Common myeloid progenitor, CD34-positive (primary cell): ENCODE results near the gene KCNN1.
A peak's percentile ranks its signal among the peaks of the same experiment; 100 is the strongest.

Experiments used
- CTCF ChIA-PET: fragments of 350-600 bp; sonication (Branson Sonifier 250); formaldehyde crosslinking; loops from one replicate; lab custom pipeline; 2021; ENCODE audit warnings: antibody characterized with exemption; lab: Charles Lee
- POLR2A ChIA-PET: fragments of 350-600 bp; sonication (Branson Sonifier 250); formaldehyde crosslinking; loops from one replicate; lab custom pipeline; 2021; ENCODE audit warnings: antibody characterized with exemption; lab: Charles Lee
- DNase-seq, 3 donors: peaks; one replicate each; pipeline versions ENCODE4 v3.0.0 to v3.0.0-alpha.2; 2013
- H3K27ac ChIP-seq, 2 experiments: 1 replicate in 1 of 2; 2 replicates in 1 of 2; pipeline ENCODE4 v1.7.0; 2013; ENCODE audit warnings: inconsistent platforms in 2 of 2, low read length in 2 of 2, mild to moderate bottlenecking in 2 of 2, low read depth in 1 of 2, moderate library complexity in 1 of 2; ENCODE audit not compliant: severe bottlenecking in 2 of 2, insufficient read depth in 1 of 2, poor library complexity in 1 of 2
- H3K27me3 ChIP-seq, 5 experiments: replicated peaks in 2 of 5; 1 replicate in 3 of 5; 2 replicates in 2 of 5; pipeline versions ENCODE4 v1.6.1 to v1.7.0; 2013; ENCODE audit warnings: low read length in 4 of 5, mild to moderate bottlenecking in 2 of 5, moderate library complexity in 2 of 5, inconsistent platforms in 1 of 5; ENCODE audit not compliant: insufficient read depth in 5 of 5, control insufficient read depth in 4 of 5
- H3K36me3 ChIP-seq, 4 experiments: 1 replicate in 2 of 4; 2 replicates in 2 of 4; pipeline versions ENCODE4 v1.6.1 to v1.7.0; 2013; ENCODE audit warnings: low read length in 3 of 4, control low read depth in 1 of 4, mild to moderate bottlenecking in 1 of 4; ENCODE audit not compliant: control insufficient read depth in 4 of 4, insufficient read depth in 4 of 4
- H3K4me1 ChIP-seq, 4 experiments: 1 replicate in 3 of 4; 2 replicates in 1 of 4; pipeline versions ENCODE4 v1.6.1 to v1.7.1; 2013; ENCODE audit warnings: low read length in 3 of 4, mild to moderate bottlenecking in 3 of 4, control low read depth in 1 of 4, inconsistent platforms in 1 of 4, moderate library complexity in 1 of 4; ENCODE audit not compliant: control insufficient read depth in 4 of 4, insufficient read depth in 4 of 4; ENCODE audit errors: control extremely low read depth in 1 of 4
- H3K4me3 ChIP-seq, 7 experiments: 1 replicate in 4 of 7; 2 replicates in 3 of 7; pipeline versions ENCODE4 v1.5.1 to v1.7.0; 2013; ENCODE audit warnings: mild to moderate bottlenecking in 7 of 7, low read length in 6 of 7, moderate library complexity in 6 of 7, inconsistent platforms in 2 of 7, low read depth in 2 of 7, control low read depth in 1 of 7; ENCODE audit not compliant: insufficient read depth in 4 of 7, control insufficient read depth in 1 of 7; ENCODE audit errors: extremely low read depth in 1 of 7
- H3K9me3 ChIP-seq, 5 experiments: 1 replicate in 4 of 5; 2 replicates in 1 of 5; pipeline versions ENCODE4 v1.6.1 to v1.7.1; 2013; ENCODE audit warnings: low read length in 4 of 5, mild to moderate bottlenecking in 2 of 5, inconsistent platforms in 1 of 5, low read depth in 1 of 5, moderate library complexity in 1 of 5; ENCODE audit not compliant: control insufficient read depth in 4 of 5, insufficient read depth in 2 of 5; ENCODE audit errors: control extremely low read depth in 1 of 5
- WGBS: methylation state at CpG from one replicate; pipeline ENCODE4 v1.1.5; 2013; ENCODE audit not compliant: insufficient coverage; 5-methylcytosine and 5-hydroxymethylcytosine counted together

KCNN1 gene

GRCh38 chr19:17968362-17968761 lies 1.5 kb downstream of the KCNN1 start:
- CTCF ChIA-PET = interaction anchor here (1.0 to 1.7 kb wide), 2 partner anchors 9 to 28 kb away, joined by 3 to 5 read pairs; no protein-coding TSS in a partner anchor
- H3K4me1 ChIP-seq = peaks cover 0 to 9% (median 5%) of the 10 kb centered on the region in 4 experiments
- H3K36me3 ChIP-seq = no peaks in the 10 kb centered on the region
- H3K4me3 ChIP-seq = no peak overlapping the region
- WGBS = 94% methylated on average over 3 of the region's 4 CpGs
- no peak for DNase-seq
- H3K27ac ChIP-seq = no peak overlapping the region
- POLR2A ChIA-PET = no interaction called here
- H3K9me3 ChIP-seq = no peaks in the 10 kb centered on the region
- H3K27me3 ChIP-seq = peaks cover 0 to 52% (median 7%) of the 10 kb centered on the region in 5 experiments

- Histone ChIP-seq H3K4me3 (no peak overlapping the region), H3K27me3 (peaks cover 0 to 46% (median 7%) of the 10 kb centered on the region in 5 experiments), H3K27ac (peak overlapping the region in 1 of 2 experiments; percentile 38), H3K9me3 (no peaks in the 10 kb centered on the region), H3K36me3 (no peaks in the 10 kb centered on the region), H3K4me1 (peaks cover 0 to 9% (median 5%) of the 10 kb centered on the region in 4 experiments)
- POLR2A ChIA-PET = no interaction called here
- 94% methylated on average over 13 of the region's 19 CpGs for WGBS
- DNase-seq = no peak
- CTCF ChIA-PET = interaction anchor here (1.0 to 1.7 kb wide), 2 partner anchors 8 to 27 kb away, joined by 3 to 5 read pairs; no protein-coding TSS in a partner anchor
Observed at GRCh38 chr19:17969096-17969792, 2.3 kb downstream of the KCNN1 start.

GRCh38 chr19:17972230-17972629 lies 5.3 kb downstream of the KCNN1 start:
- Histone ChIP-seq H3K27ac (no peak overlapping the region), H3K4me3 (no peak overlapping the region), H3K36me3 (no peaks in the 10 kb centered on the region), H3K4me1 (peaks cover 0 to 7% (median 3%) of the 10 kb centered on the region in 4 experiments), H3K9me3 (no peaks in the 10 kb centered on the region), H3K27me3 (peaks cover 0 to 19% (median 4%) of the 10 kb centered on the region in 5 experiments)
- POLR2A ChIA-PET = no interaction called here
- CTCF ChIA-PET = interaction anchor here (1.0 kb wide), 1 partner anchor 112 kb away, joined by 3 read pairs; the partner anchor contains the start of gene RPL18A
- 89% methylated on average over 1 of the region's 1 CpG for WGBS
- DNase-seq = no peak

GRCh38 chr19:17973759-17974158 lies 6.9 kb downstream of the KCNN1 start:
- H3K4me3 ChIP-seq = no peak overlapping the region
- peaks cover 0 to 5% (median 3%) of the 10 kb centered on the region in 5 experiments for H3K27me3 ChIP-seq
- peaks cover 0 to 5% (median 0%) of the 10 kb centered on the region in 4 experiments for H3K4me1 ChIP-seq
- ChIA-PET POLR2A (no interaction called here), CTCF (interaction anchor here (0.6 to 1.4 kb wide), 2 partner anchors 34 to 550 kb away, joined by 3 read pairs; no protein-coding TSS in a partner anchor)
- H3K9me3 ChIP-seq = no peaks in the 10 kb centered on the region
- DNase-seq = no peak
- H3K36me3 ChIP-seq = no peaks in the 10 kb centered on the region
- WGBS = 94% methylated on average over 16 of the region's 23 CpGs
- no peak overlapping the region for H3K27ac ChIP-seq

GRCh38 chr19:17974551-17974950 lies 7.6 kb downstream of the KCNN1 start:
- no peaks in the 10 kb centered on the region for H3K27me3 ChIP-seq
- no peak overlapping the region for H3K27ac ChIP-seq
- 88% methylated on average over 5 of the region's 6 CpGs for WGBS
- H3K36me3 ChIP-seq = no peaks in the 10 kb centered on the region
- ChIA-PET POLR2A (no interaction called here), CTCF (interaction anchor here (0.8 to 1.4 kb wide), 3 partner anchors 16 to 42 kb away, joined by 3 read pairs; partner anchors contain the start of gene CCDC124)
- H3K4me3 ChIP-seq = no peak overlapping the region
- H3K9me3 ChIP-seq = no peaks in the 10 kb centered on the region
- peaks cover 0 to 7% (median 1%) of the 10 kb centered on the region in 4 experiments for H3K4me1 ChIP-seq
- DNase-seq = no peak

GRCh38 chr19:17975032-17975431 lies 8.1 kb downstream of the KCNN1 start:
- no peaks in the 10 kb centered on the region for H3K27me3 ChIP-seq
- ChIA-PET POLR2A (no interaction called here), CTCF (interaction anchor here (0.8 to 1.4 kb wide), 3 partner anchors 16 to 42 kb away, joined by 3 read pairs; partner anchors contain the start of gene CCDC124)
- H3K4me3 ChIP-seq = no peak overlapping the region
- H3K4me1 ChIP-seq = peaks cover 0 to 6% (median 1%) of the 10 kb centered on the region in 4 experiments
- no peaks in the 10 kb centered on the region for H3K9me3 ChIP-seq
- WGBS = 98% methylated on average over 6 of the region's 8 CpGs
- no peak overlapping the region for H3K27ac ChIP-seq
- DNase-seq = no peak
- H3K36me3 ChIP-seq = no peaks in the 10 kb centered on the region

- no peaks in the 10 kb centered on the region for H3K9me3 ChIP-seq
- H3K27ac ChIP-seq = no peak overlapping the region
- ChIA-PET POLR2A (no interaction called here), CTCF (interaction anchor here (1.0 kb wide), 1 partner anchor 8 kb away, joined by 3 read pairs; no protein-coding TSS in a partner anchor)
- 96% methylated on average over 3 of the region's 4 CpGs for WGBS
- no peak overlapping the region for H3K4me3 ChIP-seq
- peaks cover 0 to 11% (median 3%) of the 10 kb centered on the region in 4 experiments for H3K4me1 ChIP-seq
- DNase-seq = no peak
- no peaks in the 10 kb centered on the region for H3K27me3 ChIP-seq
- no peaks in the 10 kb centered on the region for H3K36me3 ChIP-seq
Observed at GRCh38 chr19:17977021-17977420, 10.1 kb downstream of the KCNN1 start.
